ENCODE data around the gene VWA5B2.

Gene VWA5B2

DNA sequence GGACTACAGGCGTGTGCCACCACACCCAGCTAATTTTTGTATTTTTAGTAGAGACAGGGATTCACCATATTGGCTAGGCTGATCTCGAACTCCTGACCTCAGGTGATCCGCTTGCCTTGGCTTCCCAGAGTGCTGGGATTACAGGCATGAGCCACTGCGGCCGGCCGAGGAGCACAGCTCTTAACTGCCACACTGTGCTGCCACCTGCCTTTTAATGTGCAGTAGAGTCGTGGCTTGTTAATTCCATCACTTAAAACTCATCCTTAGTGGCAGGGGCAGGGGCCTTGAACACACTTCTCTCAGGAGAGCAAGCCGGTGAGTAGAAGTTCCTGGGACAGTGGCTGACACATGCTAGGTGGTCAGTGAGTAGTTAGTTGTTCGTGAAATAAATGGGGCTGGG lies 30.9 kb upstream of the VWA5B2 start:
- no peak for DNase-seq (ENCODE audit: insufficient read length, low spot score)
- no peak for FAIRE-seq
- no peak for TF ChIP-seq CTCF (IDR thresholded peaks at IDR 0.05; ENCODE audit: insufficient read depth, missing control alignments)

- TF ChIP-seq CTCF (IDR thresholded peaks at IDR 0.05; ENCODE audit: insufficient read depth, missing control alignments), result no peak
- FAIRE-seq, result no peak
- DNase-seq (ENCODE audit: insufficient read length, low spot score), result no peak
These were observed 28.6 kb upstream of the VWA5B2 start for GRCh38 chr3:184200825-184201224.

- TF ChIP-seq CTCF (IDR thresholded peaks at IDR 0.05; ENCODE audit: insufficient read depth, missing control alignments), result no peak
- FAIRE-seq (no peak), DNase-seq (ENCODE audit: insufficient read length, low spot score) (no peak)
These were observed 25.9 kb upstream of the VWA5B2 start for GRCh38 chr3:184203526-184203925.

DNA sequence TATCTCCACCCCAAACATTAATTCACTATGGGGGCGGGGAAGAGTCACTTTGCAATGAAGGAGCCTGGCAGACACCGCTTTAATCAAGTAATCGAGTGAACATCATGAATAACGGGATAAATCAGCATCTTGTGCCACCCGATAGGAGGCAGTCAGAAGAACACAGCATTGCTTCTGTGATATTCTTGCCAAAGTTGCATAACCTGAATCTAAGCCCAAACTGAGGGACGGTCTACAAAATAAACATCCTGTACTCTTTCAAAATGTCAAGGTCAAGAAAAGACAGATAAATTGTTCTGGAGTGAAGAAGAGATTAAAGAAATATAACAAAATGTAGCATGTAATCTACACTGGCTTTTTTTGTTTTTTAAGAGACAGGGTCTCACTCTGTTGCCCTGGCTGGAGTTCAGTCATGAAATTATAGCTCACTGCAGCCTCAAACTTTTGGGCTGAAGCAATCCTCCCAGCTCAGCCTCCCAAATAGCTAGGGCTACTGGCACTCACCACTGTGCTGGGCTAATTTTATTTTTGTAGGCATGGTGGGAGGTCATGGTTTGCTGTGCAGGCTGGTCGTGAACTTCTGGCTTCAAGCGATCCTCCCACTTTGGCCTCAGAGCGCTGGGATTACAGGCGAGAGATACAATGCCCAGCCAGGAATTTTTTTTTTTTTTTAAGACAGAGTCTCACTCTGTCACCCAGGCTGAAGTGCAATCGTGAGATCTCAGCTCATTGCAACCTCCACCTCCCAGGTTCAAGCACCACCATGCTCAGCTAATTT lies 20.1 kb upstream of the VWA5B2 start:
- TF ChIP-seq CTCF (IDR thresholded peaks at IDR 0.05; ENCODE audit: insufficient read depth, missing control alignments), result no peak
- DNase-seq (ENCODE audit: insufficient read length, low spot score) (no peak), FAIRE-seq (no peak)

DNA sequence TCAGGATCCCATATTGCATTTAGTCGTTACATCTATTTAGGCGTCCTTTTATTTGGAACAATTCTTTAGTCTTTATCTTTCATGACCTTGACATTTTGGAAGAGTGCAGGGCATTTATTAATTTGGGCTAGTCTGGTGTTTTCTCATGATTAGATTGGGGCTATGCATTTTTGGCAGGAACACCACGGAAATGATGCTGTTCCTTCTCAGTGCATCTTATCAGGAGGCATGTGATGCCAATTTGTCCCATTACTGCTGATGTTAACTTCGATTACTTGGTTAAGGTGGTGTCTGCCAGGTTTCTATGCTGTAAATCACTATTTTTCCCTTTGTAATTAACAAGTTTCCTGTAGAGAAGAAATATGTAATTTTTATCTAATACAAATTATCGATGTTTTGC lies 18.1 kb upstream of the VWA5B2 start:
- no peak for FAIRE-seq
- no peak for TF ChIP-seq CTCF (IDR thresholded peaks at IDR 0.05; ENCODE audit: insufficient read depth, missing control alignments)
- no peak for DNase-seq (ENCODE audit: insufficient read length, low spot score)

- DNase-seq (ENCODE audit: insufficient read length, low spot score), result no peak
These were observed 17.7 kb upstream of the VWA5B2 start for GRCh38 chr3:184211718-184212117.

More at GRCh38 chr3:184211718-184212117, 17.7 kb upstream of the VWA5B2 start:
- FAIRE-seq, result no peak
- TF ChIP-seq CTCF (IDR thresholded peaks at IDR 0.05; ENCODE audit: insufficient read depth, missing control alignments), result no peak
